Thoracic aorta (tissue), 2 donors: ENCODE results near the gene ZNF415. TPM values are rescaled to one million over a fixed set of nuclear protein-coding genes. Genes with fewer than 3 reads are reported as not detected.
"Not testable (repeated sequence)": the region's sequence is repeated elsewhere in the genome, so short reads cannot be mapped to it uniquely, and the experiment has no call there.

ENCODE experiments used
- ATAC-seq: fragments of 150-250 bp; one replicate; pipeline ENCODE4 v1.8.0; 2017; ENCODE audit warnings: low read depth; ENCODE audit not compliant: insufficient number of reproducible peaks, low FRiP score
- DNase-seq: peaks from one replicate; pipeline ENCODE4 v3.0.0-alpha.2; 2020; ENCODE audit warnings: low spot score
- H3K27ac ChIP-seq, 2 donors: fragments of 200-600 bp; sonication (generic); 1 replicate in 1 of 2; 2 replicates in 1 of 2; pipeline ENCODE4 v1.5.1; 2016; ENCODE audit warnings: mild to moderate bottlenecking in 2 of 2, moderate library complexity in 2 of 2
- H3K27me3 ChIP-seq: fragments of 200-600 bp; sonication (generic); replicated peaks from 2 replicates; pipeline ENCODE4 v1.6.0; 2016; ENCODE audit warnings: mild to moderate bottlenecking; ENCODE audit not compliant: insufficient read depth
- H3K36me3 ChIP-seq: fragments of 200-600 bp; sonication (generic); one replicate; pipeline ENCODE4 v1.5.1; 2016
- H3K4me1 ChIP-seq, 2 donors: fragments of 200-600 bp; sonication (generic); 1 replicate in 1 of 2; 2 replicates in 1 of 2; pipeline versions ENCODE4 v1.5.1 to v1.6.0; 2016; ENCODE audit warnings: low read depth in 2 of 2, mild to moderate bottlenecking in 1 of 2; ENCODE audit not compliant: control insufficient read depth in 1 of 2
- H3K4me3 ChIP-seq: fragments of 200-600 bp; sonication (generic); 2 replicates; pipeline ENCODE4 v1.5.1; 2016; ENCODE audit warnings: mild to moderate bottlenecking
- H3K9me3 ChIP-seq: fragments of 200-600 bp; sonication (generic); 2 replicates; pipeline ENCODE4 v1.5.1; 2016
- total RNA-seq, 2 donors: library from RNA; depleted of rRNA; stranded (reverse); fragments of >200 nt; gene quantifications; one replicate each; pipeline versions ENCODE4 v1.1.0 to v1.2.3, GENCODE V29; 2016
- TF ChIP-seq, protein P1 (sequence below): fragments of 200-600 bp; sonication (generic); IDR thresholded peaks from one replicate; pipeline ENCODE4 v1.5.1; 2019; ENCODE audit warnings: antibody characterized with exemption

ZNF415 gene
- total RNA-seq, 2 donors from 2014 or later, result 2.3 to 7.1 TPM

GRCh38 chr19:53103234-53104203 lies 29.2 kb downstream of the ZNF415 start, which contains the start of gene ZNF160:
Gene ZNF160, minus strand, starts transcription at chr19:53103422. Its CDS starts 17,146 bp downstream, at chr19:53086276.
- H3K27ac ChIP-seq, result peak within 1 kb of the TSS; percentile 94 to 99
- peak within 1 kb of the TSS; percentile 100 for H3K4me3 ChIP-seq
- TF ChIP-seq, protein P1, sequence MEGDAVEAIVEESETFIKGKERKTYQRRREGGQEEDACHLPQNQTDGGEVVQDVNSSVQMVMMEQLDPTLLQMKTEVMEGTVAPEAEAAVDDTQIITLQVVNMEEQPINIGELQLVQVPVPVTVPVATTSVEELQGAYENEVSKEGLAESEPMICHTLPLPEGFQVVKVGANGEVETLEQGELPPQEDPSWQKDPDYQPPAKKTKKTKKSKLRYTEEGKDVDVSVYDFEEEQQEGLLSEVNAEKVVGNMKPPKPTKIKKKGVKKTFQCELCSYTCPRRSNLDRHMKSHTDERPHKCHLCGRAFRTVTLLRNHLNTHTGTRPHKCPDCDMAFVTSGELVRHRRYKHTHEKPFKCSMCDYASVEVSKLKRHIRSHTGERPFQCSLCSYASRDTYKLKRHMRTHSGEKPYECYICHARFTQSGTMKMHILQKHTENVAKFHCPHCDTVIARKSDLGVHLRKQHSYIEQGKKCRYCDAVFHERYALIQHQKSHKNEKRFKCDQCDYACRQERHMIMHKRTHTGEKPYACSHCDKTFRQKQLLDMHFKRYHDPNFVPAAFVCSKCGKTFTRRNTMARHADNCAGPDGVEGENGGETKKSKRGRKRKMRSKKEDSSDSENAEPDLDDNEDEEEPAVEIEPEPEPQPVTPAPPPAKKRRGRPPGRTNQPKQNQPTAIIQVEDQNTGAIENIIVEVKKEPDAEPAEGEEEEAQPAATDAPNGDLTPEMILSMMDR, result no peak
- no peaks in the 10 kb centered on the region for H3K9me3 ChIP-seq
- H3K4me1 ChIP-seq, result peaks cover 15 to 16% of the 10 kb centered on the region in 2 donors
- DNase-seq (peak; percentile 94), ATAC-seq (peak; percentile 98)
- H3K27me3 ChIP-seq, result no peaks in the 10 kb centered on the region
- peaks cover 11% of the 10 kb centered on the region for H3K36me3 ChIP-seq

- ATAC-seq (peak; percentile 18), DNase-seq (no peak)
- no peaks in the 10 kb centered on the region for H3K27me3 ChIP-seq
- TF ChIP-seq, protein P1, result no peak
- peak overlapping the region; percentile 94 to 99 for H3K27ac ChIP-seq
- H3K4me1 ChIP-seq, result peaks cover 15 to 16% of the 10 kb centered on the region in 2 donors
- H3K9me3 ChIP-seq, result no peaks in the 10 kb centered on the region
- H3K36me3 ChIP-seq, result peaks cover 9% of the 10 kb centered on the region
- H3K4me3 ChIP-seq, result peak overlapping the region; percentile 100
Measured at GRCh38 chr19:53102756-53103233, 29.9 kb downstream of the ZNF415 start.

GRCh38 chr19:53102206-53102755 lies 30.4 kb downstream of the ZNF415 start:
- H3K9me3 ChIP-seq, result no peaks in the 10 kb centered on the region
- peaks cover 15 to 16% of the 10 kb centered on the region in 2 donors for H3K4me1 ChIP-seq
- ATAC-seq (no peak), DNase-seq (no peak)
- H3K27me3 ChIP-seq, result no peaks in the 10 kb centered on the region
- H3K4me3 ChIP-seq, result peak overlapping the region; percentile 100
- TF ChIP-seq, protein P1, result no peak
- peak overlapping the region; percentile 94 to 99 for H3K27ac ChIP-seq
- H3K36me3 ChIP-seq, result peaks cover 11% of the 10 kb centered on the region

- TF ChIP-seq, protein P1, result no peak
- H3K9me3 ChIP-seq, result no peaks in the 10 kb centered on the region
- H3K36me3 ChIP-seq, result peaks cover 11% of the 10 kb centered on the region
- H3K4me1 ChIP-seq, result peaks cover 15 to 16% of the 10 kb centered on the region in 2 donors
- H3K4me3 ChIP-seq, result peak overlapping the region; percentile 100
- H3K27me3 ChIP-seq, result no peaks in the 10 kb centered on the region
- ATAC-seq, result no peak
- DNase-seq, result no peak
- no peak overlapping the region for H3K27ac ChIP-seq
Measured at GRCh38 chr19:53101518-53101917, 31.2 kb downstream of the ZNF415 start.

- H3K27me3 ChIP-seq, H3K4me3 ChIP-seq, ATAC-seq, H3K27ac ChIP-seq, H3K9me3 ChIP-seq, DNase-seq: not testable (repeated sequence)
- peaks cover 12 to 16% of the 10 kb centered on the region in 2 donors for H3K4me1 ChIP-seq
- H3K36me3 ChIP-seq, result peaks cover 11% of the 10 kb centered on the region
Measured at GRCh38 chr19:53098570-53098969, 34.1 kb downstream of the ZNF415 start.

DNA sequence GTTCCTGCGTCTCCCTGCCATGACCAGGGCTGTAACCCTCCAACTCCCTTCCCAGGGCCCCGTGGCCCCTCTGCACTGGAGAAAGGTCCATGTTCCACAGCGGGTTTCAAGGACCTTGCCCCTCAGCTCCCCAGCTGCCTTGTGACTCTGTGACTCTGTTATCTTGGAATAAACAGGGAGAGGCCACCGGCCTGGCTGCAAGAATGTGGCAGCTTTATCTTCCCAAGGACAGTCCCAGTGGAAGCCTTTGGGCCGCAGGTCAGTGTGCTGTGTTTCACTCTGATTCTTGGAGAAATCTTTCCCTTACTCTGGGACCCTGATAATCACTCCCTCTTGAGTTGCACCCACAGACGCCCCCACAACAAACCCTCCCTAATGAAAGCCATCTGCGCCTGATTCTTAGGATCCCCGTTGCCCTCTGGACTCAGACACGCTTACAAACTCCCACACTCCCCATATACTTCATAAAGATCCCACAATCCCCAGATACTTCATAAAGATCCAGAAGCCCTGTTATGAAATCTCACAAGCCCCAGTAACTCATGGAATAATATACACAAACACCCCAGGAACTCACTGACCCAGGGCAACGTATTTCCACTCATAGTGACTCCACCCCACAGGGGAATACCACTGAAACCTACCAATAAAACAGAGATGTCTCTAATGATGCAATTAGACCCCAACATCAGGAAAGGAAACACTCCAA lies 35.6 kb downstream of the ZNF415 start:
- not testable (repeated sequence) for H3K4me3 ChIP-seq, H3K4me1 ChIP-seq, ATAC-seq, H3K27ac ChIP-seq, H3K27me3 ChIP-seq, H3K9me3 ChIP-seq, DNase-seq
- H3K36me3 ChIP-seq, result peaks cover 11% of the 10 kb centered on the region

DNA sequence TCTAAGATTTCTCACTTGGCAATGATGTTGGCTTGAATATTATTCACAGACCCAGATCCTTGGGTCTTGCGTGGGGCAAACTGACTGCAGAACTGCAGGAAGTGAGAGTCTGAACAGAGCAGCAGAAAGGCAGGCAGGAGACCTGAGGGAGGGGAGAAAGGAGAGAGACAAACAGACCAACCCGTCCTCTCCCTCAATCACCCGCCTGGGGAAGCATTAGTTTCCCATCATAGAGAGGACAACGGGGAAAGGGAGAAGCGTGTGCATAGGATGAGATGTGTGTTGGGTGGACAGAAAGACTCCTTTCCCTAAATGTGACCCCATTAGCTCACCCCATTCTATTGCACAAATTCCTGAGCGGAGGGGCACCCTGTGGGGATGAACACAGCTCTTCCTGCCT lies 36.1 kb downstream of the ZNF415 start:
- not testable (repeated sequence) for H3K9me3 ChIP-seq, H3K27me3 ChIP-seq, H3K4me1 ChIP-seq, ATAC-seq, H3K27ac ChIP-seq, DNase-seq, H3K4me3 ChIP-seq
- peaks cover 14% of the 10 kb centered on the region for H3K36me3 ChIP-seq
